HepG2 (cell line): ENCODE data around the gene TMEM63C. TPM values are rescaled to one million over a fixed set of nuclear protein-coding genes. Genes with fewer than 3 reads are reported as not detected.

Experiments used
- ATAC-seq: fragments of 200-7000 bp; cut with Tn5 transposase; 3 replicates; pipeline ENCODE4 v1.9.1; 2020; ENCODE audit warnings: mild to moderate bottlenecking, moderate library complexity
- BruUV-seq: library from RNA; stranded (reverse); fragments of 400-500 nt; replicated peaks from 2 replicates; lab custom pipeline; 2021; lab: Mats Ljungman, UMichigan
- CTCF ChIA-PET: fragments of 300-600 bp; formaldehyde crosslinking; extraction: SDS; loops from one replicate; lab custom pipeline; 2021; ENCODE audit warnings: low total read pairs, inconsistent platforms, low intra/inter-chr PET ratio; lab: Yijun Ruan, JAX
- POLR2A ChIA-PET: fragments of 350-600 bp; sonication (Branson Sonifier 250); formaldehyde crosslinking; loops from one replicate; lab custom pipeline; 2020; ENCODE audit warnings: antibody characterized with exemption, inconsistent platforms; lab: Yijun Ruan, JAX
- DNase-seq: peaks from one replicate; pipeline ENCODE4 v3.0.0-alpha.2; 2015; ENCODE audit warnings: low spot score
- FAIRE-seq: peaks from 3 replicates; lab custom pipeline; 2011; peaks lifted over from hg19 to GRCh38; lab: Jason Lieb, UNC
- H2AFZ ChIP-seq: one replicate; pipeline ENCODE4 v1.6.1; 2011; ENCODE audit warnings: low read length, inconsistent platforms
- H3K27ac ChIP-seq: fragments of 300-600 bp; 3 replicates; pipeline ENCODE4 v1.8.0; 2011; ENCODE audit warnings: mixed run types, mild to moderate bottlenecking, mixed read lengths, low read length, inconsistent platforms; ENCODE audit not compliant: insufficient read depth; ENCODE audit errors: extremely low read length
- H3K27me3 ChIP-seq, 2 experiments: fragments of 200-600 bp in 1 of 2; 2 replicates in 1 of 2; 3 replicates in 1 of 2; pipeline versions ENCODE4 v1.6.0 to v1.8.0; 2011; ENCODE audit warnings: low read length in 2 of 2, mild to moderate bottlenecking in 2 of 2, moderate library complexity in 2 of 2, inconsistent platforms in 1 of 2; ENCODE audit not compliant: insufficient read depth in 2 of 2, control insufficient read depth in 1 of 2
- H3K36me3 ChIP-seq, 2 experiments: fragments of 200-600 bp in 1 of 2; replicated peaks in 1 of 2; 2 replicates in 1 of 2; 3 replicates in 1 of 2; pipeline versions ENCODE4 v1.5.1 to v1.8.0; 2011; ENCODE audit warnings: low read length in 2 of 2, inconsistent platforms in 1 of 2; ENCODE audit not compliant: insufficient read depth in 2 of 2, control insufficient read depth in 1 of 2
- H3K4me1 ChIP-seq: 2 replicates; pipeline ENCODE4 v1.5.1; 2012; ENCODE audit warnings: low read length, inconsistent platforms; ENCODE audit not compliant: insufficient read depth
- H3K4me2 ChIP-seq: 2 replicates; pipeline ENCODE4 v1.6.0; 2011; ENCODE audit warnings: low read depth, low read length, inconsistent platforms
- H3K4me3 ChIP-seq, 3 experiments: fragments of 200-600 bp in 1 of 3; sonication (generic), shearing (Covaris generic) in 1 of 3; replicated peaks in 1 of 3; 2 replicates each; pipeline ENCODE4 v1.5.1; 2011 to 2016; ENCODE audit warnings: low read length in 3 of 3, inconsistent platforms in 2 of 3, low read depth in 2 of 3, mild to moderate bottlenecking in 2 of 3, control low read depth in 1 of 3, mixed read lengths in 1 of 3; ENCODE audit not compliant: insufficient read depth in 1 of 3
- H3K79me2 ChIP-seq: one replicate; pipeline ENCODE4 v1.6.1; 2011; ENCODE audit warnings: low read length, inconsistent platforms; ENCODE audit not compliant: insufficient read depth
- H3K9ac ChIP-seq: 2 replicates; pipeline ENCODE4 v1.6.0; 2011; ENCODE audit warnings: mild to moderate bottlenecking, low read depth, low read length, inconsistent platforms; ENCODE audit not compliant: insufficient read depth
- H3K9me3 ChIP-seq: 2 replicates; pipeline ENCODE4 v1.5.1; 2012; ENCODE audit warnings: mild to moderate bottlenecking, low read length
- H4K20me1 ChIP-seq: 2 replicates; pipeline ENCODE4 v1.6.0; 2011; ENCODE audit warnings: inconsistent platforms, mild to moderate bottlenecking, low read length, moderate library complexity; ENCODE audit not compliant: insufficient read depth
- ATF1 ChIP-seq: IDR thresholded peaks from 2 replicates; pipeline ENCODE4 v1.6.1; 2016; ENCODE audit warnings: mild to moderate bottlenecking, control low read depth
- GATA4 ChIP-seq: sonication (generic); IDR thresholded peaks from 2 replicates; pipeline ENCODE4 v1.6.1; 2016; ENCODE audit warnings: antibody characterized with exemption, low read depth, borderline replicate concordance
- KDM3A ChIP-seq: IDR thresholded peaks from 2 replicates; pipeline ENCODE4 v1.6.1; 2018; ENCODE audit warnings: low read depth, missing compliant biosample characterization
- MAZ ChIP-seq, 2 experiments: sonication (generic) in 1 of 2; formaldehyde crosslinking in 1 of 2; IDR thresholded peaks; 2 replicates each; pipeline versions ENCODE4 v1.5.0 to v1.6.1; 2012 to 2020; ENCODE audit warnings: low read depth in 2 of 2, mild to moderate bottlenecking in 2 of 2, borderline replicate concordance in 1 of 2, improper control_type of control experiment in 1 of 2, low read length in 1 of 2, missing genetic modification reagents in 1 of 2, moderate library complexity in 1 of 2
- RELA ChIP-seq: sonication (generic); formaldehyde crosslinking; IDR thresholded peaks from 2 replicates; pipeline ENCODE4 v1.4.0; 2020; ENCODE audit warnings: missing genetic modification reagents
- ZNF709 ChIP-seq: sonication (generic); formaldehyde crosslinking; IDR thresholded peaks from 2 replicates; pipeline ENCODE4 v1.5.0; 2020; ENCODE audit warnings: mild to moderate bottlenecking, missing genetic modification reagents
- whole genome bisulfite sequencing: methylation state at CpG from one replicate; pipeline ENCODE4 v1.1.6; 2017; ENCODE audit warnings: low lambda C conversion rate; 5-methylcytosine and 5-hydroxymethylcytosine counted together
- in situ Hi-C: cut with HindIII; loops from 2 replicates; pipeline ENCODE4 v1.10.0; 2017; ENCODE audit warnings: low pct_unique_long_range_greater_than_20kb; ENCODE audit not compliant: extremely low pct_ligation_motif_present
- intact Hi-C: fragments of 100-400 bp; cut with micrococcal nuclease; formaldehyde crosslinking; loops from one replicate; pipeline ENCODE4 v1.10.0; 2022; ENCODE audit not compliant: unreplicated experiment
- polyA plus RNA-seq, 8 experiments: library from polyadenylated mRNA; depleted of rRNA in 3 of 8; stranded (reverse) in 7 of 8; unstranded in 1 of 8; fragments of >200 nt; fragmentation: Illumina TruSeq in 4 of 8; extraction: Trizol in 4 of 8; gene quantifications; 2 replicates each; pipeline versions ENCODE4 v1.2.1 to v1.2.3, GENCODE V29; 2011 to 2016; ENCODE audit warnings: low read depth in 4 of 8, missing spikeins in 1 of 8, mixed read lengths in 1 of 8; ENCODE audit not compliant: insufficient read depth in 1 of 8
- total RNA-seq, 5 experiments: library from RNA; depleted of rRNA; stranded (reverse); fragments of >200 nt; fragmentation: Illumina TruSeq; extraction: Trizol; gene quantifications; 2 replicates each; pipeline ENCODE4 v1.2.3, GENCODE V29; 2016; ENCODE audit warnings: low read depth in 1 of 5
- TF ChIP-seq, protein P1 (sequence below): sonication (generic); formaldehyde crosslinking; IDR thresholded peaks from 2 replicates; pipeline ENCODE4 v1.4.0; 2020; ENCODE audit warnings: missing genetic modification reagents, low read depth, mild to moderate bottlenecking, borderline replicate concordance
- TF ChIP-seq, protein P2 (sequence below): sonication (generic); formaldehyde crosslinking; IDR thresholded peaks from 2 replicates; pipeline ENCODE4 v1.5.1; 2020; ENCODE audit warnings: mild to moderate bottlenecking, missing genetic modification reagents, moderate library complexity
- TF ChIP-seq, protein P3 (sequence below): IDR thresholded peaks from 2 replicates; pipeline ENCODE4 v1.6.1; 2016; ENCODE audit warnings: missing compliant biosample characterization, missing genetic modification reagents, borderline replicate concordance

Gene TMEM63C
- total and polyA plus RNA-seq, 2 of the 13 experiments (the other 11 are each of a cell fraction or from before 2014, with no cell fraction given): 0.17 to 0.27 TPM

DNA sequence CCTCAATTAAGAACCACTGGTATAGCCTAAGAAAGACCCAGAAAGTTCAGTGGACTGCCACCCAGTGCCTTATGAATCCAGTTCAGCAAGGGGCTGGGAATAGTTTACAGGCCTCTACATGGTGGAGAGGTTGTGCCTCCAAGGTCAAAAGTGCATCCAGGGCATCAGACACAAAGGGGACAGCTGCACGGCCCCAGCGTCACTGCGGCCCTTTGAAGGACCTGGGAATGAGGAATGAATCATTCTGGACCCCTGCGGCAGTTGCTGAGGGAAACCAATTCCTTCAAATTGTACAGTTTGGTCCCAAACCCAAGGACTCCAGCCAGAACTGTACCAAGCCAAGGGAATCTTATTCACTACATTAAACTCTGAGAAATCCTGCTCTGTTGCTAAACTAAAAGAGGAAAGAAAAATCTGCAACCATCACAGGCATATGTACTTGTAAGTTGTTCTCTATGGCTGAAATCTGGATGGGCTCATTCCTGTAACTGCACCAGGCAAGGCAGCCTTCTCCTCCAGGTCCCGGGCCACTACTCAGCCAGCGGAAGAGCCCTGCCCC is 100.3 kb downstream of the TMEM63C start (continued):
- TF ChIP-seq, protein P1, sequence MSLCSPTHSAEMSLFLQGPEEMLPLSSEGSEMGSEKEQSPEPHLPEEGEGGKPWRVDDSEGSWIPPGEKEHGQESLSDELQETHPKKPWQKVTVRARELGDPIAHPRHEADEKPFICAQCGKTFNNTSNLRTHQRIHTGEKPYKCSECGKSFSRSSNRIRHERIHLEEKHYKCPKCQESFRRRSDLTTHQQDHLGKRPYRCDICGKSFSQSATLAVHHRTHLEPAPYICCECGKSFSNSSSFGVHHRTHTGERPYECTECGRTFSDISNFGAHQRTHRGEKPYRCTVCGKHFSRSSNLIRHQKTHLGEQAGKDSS: no peak
- TF ChIP-seq ATF1 (CRISPR knock-in tag): no peak
- TF ChIP-seq, protein P2, sequence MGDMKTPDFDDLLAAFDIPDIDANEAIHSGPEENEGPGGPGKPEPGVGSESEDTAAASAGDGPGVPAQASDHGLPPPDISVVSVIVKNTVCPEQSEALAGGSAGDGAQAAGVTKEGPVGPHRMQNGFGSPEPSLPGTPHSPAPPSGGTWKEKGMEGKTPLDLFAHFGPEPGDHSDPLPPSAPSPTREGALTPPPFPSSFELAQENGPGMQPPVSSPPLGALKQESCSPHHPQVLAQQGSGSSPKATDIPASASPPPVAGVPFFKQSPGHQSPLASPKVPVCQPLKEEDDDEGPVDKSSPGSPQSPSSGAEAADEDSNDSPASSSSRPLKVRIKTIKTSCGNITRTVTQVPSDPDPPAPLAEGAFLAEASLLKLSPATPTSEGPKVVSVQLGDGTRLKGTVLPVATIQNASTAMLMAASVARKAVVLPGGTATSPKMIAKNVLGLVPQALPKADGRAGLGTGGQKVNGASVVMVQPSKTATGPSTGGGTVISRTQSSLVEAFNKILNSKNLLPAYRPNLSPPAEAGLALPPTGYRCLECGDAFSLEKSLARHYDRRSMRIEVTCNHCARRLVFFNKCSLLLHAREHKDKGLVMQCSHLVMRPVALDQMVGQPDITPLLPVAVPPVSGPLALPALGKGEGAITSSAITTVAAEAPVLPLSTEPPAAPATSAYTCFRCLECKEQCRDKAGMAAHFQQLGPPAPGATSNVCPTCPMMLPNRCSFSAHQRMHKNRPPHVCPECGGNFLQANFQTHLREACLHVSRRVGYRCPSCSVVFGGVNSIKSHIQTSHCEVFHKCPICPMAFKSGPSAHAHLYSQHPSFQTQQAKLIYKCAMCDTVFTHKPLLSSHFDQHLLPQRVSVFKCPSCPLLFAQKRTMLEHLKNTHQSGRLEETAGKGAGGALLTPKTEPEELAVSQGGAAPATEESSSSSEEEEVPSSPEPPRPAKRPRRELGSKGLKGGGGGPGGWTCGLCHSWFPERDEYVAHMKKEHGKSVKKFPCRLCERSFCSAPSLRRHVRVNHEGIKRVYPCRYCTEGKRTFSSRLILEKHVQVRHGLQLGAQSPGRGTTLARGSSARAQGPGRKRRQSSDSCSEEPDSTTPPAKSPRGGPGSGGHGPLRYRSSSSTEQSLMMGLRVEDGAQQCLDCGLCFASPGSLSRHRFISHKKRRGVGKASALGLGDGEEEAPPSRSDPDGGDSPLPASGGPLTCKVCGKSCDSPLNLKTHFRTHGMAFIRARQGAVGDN (CRISPR knock-in tag): no peak
- TF ChIP-seq ZNF709 (CRISPR knock-in tag): no peak
- no peak for TF ChIP-seq RELA (CRISPR knock-in tag)
- TF ChIP-seq, protein P3, sequence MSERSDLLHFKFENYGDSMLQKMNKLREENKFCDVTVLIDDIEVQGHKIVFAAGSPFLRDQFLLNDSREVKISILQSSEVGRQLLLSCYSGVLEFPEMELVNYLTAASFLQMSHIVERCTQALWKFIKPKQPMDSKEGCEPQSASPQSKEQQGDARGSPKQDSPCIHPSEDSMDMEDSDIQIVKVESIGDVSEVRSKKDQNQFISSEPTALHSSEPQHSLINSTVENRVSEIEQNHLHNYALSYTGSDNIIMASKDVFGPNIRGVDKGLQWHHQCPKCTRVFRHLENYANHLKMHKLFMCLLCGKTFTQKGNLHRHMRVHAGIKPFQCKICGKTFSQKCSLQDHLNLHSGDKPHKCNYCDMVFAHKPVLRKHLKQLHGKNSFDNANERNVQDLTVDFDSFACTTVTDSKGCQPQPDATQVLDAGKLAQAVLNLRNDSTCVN (CRISPR knock-in tag): no peak

DNA sequence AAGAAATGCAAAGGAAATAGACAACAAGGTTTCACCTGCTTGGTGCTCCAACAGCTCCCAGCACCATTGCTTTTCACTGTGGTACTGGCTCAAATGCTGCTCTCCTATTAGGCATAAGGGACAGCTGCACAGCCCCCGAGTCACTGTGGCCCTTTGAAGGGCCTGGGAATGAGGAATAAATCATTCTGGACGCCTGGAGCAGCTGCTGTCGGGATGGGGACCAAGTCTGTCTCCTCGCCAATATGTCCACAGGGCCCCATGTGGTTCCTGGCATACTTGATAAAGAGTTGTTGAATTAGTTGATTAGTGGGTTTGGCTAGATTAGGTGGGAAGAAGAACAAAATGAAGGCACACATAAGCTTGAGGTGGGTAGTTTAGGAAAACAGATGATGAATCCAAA is 102.5 kb downstream of the TMEM63C start:
- WGBS: 86% methylated on average over 4 of the region's 4 CpGs
- no peak for FAIRE-seq
- Histone ChIP-seq H4K20me1 (no peaks in the 10 kb centered on the region), H3K4me1 (no peaks in the 10 kb centered on the region), H3K4me3 (no peak overlapping the region), H3K27ac (no peak overlapping the region), H3K36me3 (peaks cover 17 to 59% of the 10 kb centered on the region in 2 experiments; a peak in 4 of 5 replicates), H2AFZ (no peak overlapping the region), H3K27me3 (no peaks in the 10 kb centered on the region), H3K9me3 (no peaks in the 10 kb centered on the region), H3K9ac (no peak overlapping the region), H3K79me2 (no peaks in the 10 kb centered on the region), H3K4me2 (no peak overlapping the region)
- no TSS peak for BruUV-seq
- CTCF ChIA-PET: no interaction called here
- no peak for ATAC-seq
- no peak for DNase-seq
- in situ Hi-C loops: no loop called here
- POLR2A ChIA-PET: no interaction called here
- intact Hi-C loops: no loop called here
- no peak for TF ChIP-seq GATA4
- no peak for TF ChIP-seq KDM3A (CRISPR knock-in tag)
- no peak for TF ChIP-seq MAZ (IDR thresholded peaks at IDR 0.05; ENCODE audit: borderline replicate concordance, low read depth, low read length)
- no peak for TF ChIP-seq MAZ (CRISPR knock-in tag; IDR thresholded peaks at IDR 0.05; ENCODE audit: low read depth)
